CD14-positive monocyte (primary cell): ENCODE data around the gene SMIM33. TPM values are rescaled to one million over a fixed set of nuclear protein-coding genes. Genes with fewer than 3 reads are reported as not detected.

Experiments
- DNase-seq, 3 donors: peaks; one replicate each; pipeline ENCODE4 v3.0.0-alpha.2; 2011 to 2022
- H2AFZ ChIP-seq: 2 replicates; pipeline ENCODE4 v1.6.0; 2012; ENCODE audit warnings: mild to moderate bottlenecking, low read depth, low read length, inconsistent platforms; ENCODE audit not compliant: insufficient read depth, poor library complexity, severe bottlenecking
- H3K27ac ChIP-seq, 2 donors: 1 replicate in 1 of 2; 2 replicates in 1 of 2; pipeline ENCODE4 v1.5.1; 2012 to 2013; ENCODE audit warnings: low read length in 2 of 2, control low read depth in 1 of 2, inconsistent platforms in 1 of 2, low read depth in 1 of 2, mild to moderate bottlenecking in 1 of 2
- H3K27me3 ChIP-seq, 2 donors: one replicate each; pipeline versions ENCODE4 v1.6.0 to v1.6.1; 2011 to 2013; ENCODE audit warnings: low read length in 2 of 2; ENCODE audit not compliant: control insufficient read depth in 2 of 2, insufficient read depth in 2 of 2
- H3K36me3 ChIP-seq, 2 donors: replicated peaks in 1 of 2; 1 replicate in 1 of 2; 2 replicates in 1 of 2; pipeline versions ENCODE4 v1.5.1 to v1.6.1; 2012 to 2013; ENCODE audit warnings: low read length in 2 of 2, control low read depth in 1 of 2, inconsistent platforms in 1 of 2, mild to moderate bottlenecking in 1 of 2; ENCODE audit not compliant: insufficient read depth in 2 of 2, control insufficient read depth in 1 of 2
- H3K4me1 ChIP-seq, 2 donors: 1 replicate in 1 of 2; 2 replicates in 1 of 2; pipeline versions ENCODE4 v1.5.1 to v1.6.1; 2012 to 2013; ENCODE audit warnings: low read length in 2 of 2, control low read depth in 1 of 2, inconsistent platforms in 1 of 2, mild to moderate bottlenecking in 1 of 2, moderate library complexity in 1 of 2; ENCODE audit not compliant: insufficient read depth in 2 of 2, control insufficient read depth in 1 of 2
- H3K4me2 ChIP-seq: replicated peaks from 2 replicates; pipeline ENCODE3; 2012; ENCODE audit warnings: low read length, moderate library complexity, mild to moderate bottlenecking; ENCODE audit not compliant: poor library complexity, severe bottlenecking; ENCODE audit errors: extremely low read depth
- H3K4me3 ChIP-seq, 3 experiments: fragments of 200-600 bp in 1 of 3; sonication (generic) in 1 of 3; replicated peaks in 1 of 3; 1 replicate in 2 of 3; 2 replicates in 1 of 3; pipeline ENCODE4 v1.5.1; 2011 to 2013; ENCODE audit warnings: low read length in 3 of 3, mild to moderate bottlenecking in 3 of 3, control low read depth in 2 of 3, low read depth in 2 of 3, inconsistent platforms in 1 of 3, moderate library complexity in 1 of 3
- H3K79me2 ChIP-seq: 2 replicates; pipeline ENCODE4 v1.6.0; 2012; ENCODE audit warnings: mild to moderate bottlenecking, control low read depth, inconsistent platforms, low read length, moderate library complexity; ENCODE audit not compliant: insufficient read depth
- H3K9ac ChIP-seq: 2 replicates; pipeline ENCODE4 v1.6.0; 2017; ENCODE audit warnings: low read length, mild to moderate bottlenecking; ENCODE audit not compliant: insufficient read depth, poor library complexity, severe bottlenecking
- H3K9me3 ChIP-seq, 2 donors: replicated peaks in 1 of 2; 1 replicate in 1 of 2; 2 replicates in 1 of 2; pipeline versions ENCODE4 v1.5.1 to v1.6.1; 2012 to 2013; ENCODE audit warnings: low read length in 2 of 2, control low read depth in 1 of 2; ENCODE audit not compliant: control insufficient read depth in 1 of 2, insufficient read depth in 1 of 2
- H4K20me1 ChIP-seq: 2 replicates; pipeline ENCODE4 v1.6.0; 2012; ENCODE audit warnings: mild to moderate bottlenecking, low read length, control low read depth, moderate library complexity; ENCODE audit not compliant: insufficient read depth
- H3K27ac Mint-ChIP-seq, 7 donors: one replicate each; pipeline ENCODE4 v1.8.0; 2020; ENCODE audit warnings: mild to moderate bottlenecking in 7 of 7, mixed read lengths in 7 of 7, moderate library complexity in 6 of 7, inconsistent platforms in 2 of 7
- H3K27me3 Mint-ChIP-seq, 3 donors: one replicate each; pipeline ENCODE4 v1.8.0; 2021 to 2022; ENCODE audit warnings: low read depth in 3 of 3, mild to moderate bottlenecking in 3 of 3, mixed read lengths in 3 of 3, moderate library complexity in 3 of 3, inconsistent platforms in 1 of 3
- H3K36me3 Mint-ChIP-seq, 2 donors: one replicate each; pipeline ENCODE4 v1.8.0; 2020; ENCODE audit warnings: mixed read lengths in 2 of 2, inconsistent platforms in 1 of 2, mild to moderate bottlenecking in 1 of 2
- H3K4me1 Mint-ChIP-seq: one replicate; pipeline ENCODE4 v1.8.0; 2020; ENCODE audit warnings: mild to moderate bottlenecking, mixed read lengths
- H3K4me3 Mint-ChIP-seq, 2 donors: one replicate each; pipeline ENCODE4 v1.8.0; 2020; ENCODE audit warnings: mild to moderate bottlenecking in 2 of 2, mixed read lengths in 2 of 2, moderate library complexity in 1 of 2
- H3K9me3 Mint-ChIP-seq, 7 donors: one replicate each; pipeline ENCODE4 v1.8.0; 2020 to 2022; ENCODE audit warnings: mixed read lengths in 7 of 7, mild to moderate bottlenecking in 6 of 7, moderate library complexity in 6 of 7, inconsistent platforms in 2 of 7
- CTCF ChIP-seq: fragments of 200-600 bp; IDR thresholded peaks from one replicate; pipeline ENCODE4 v1.8.0; 2022; ENCODE audit warnings: antibody characterized with exemption, mild to moderate bottlenecking
- WGBS: methylation state at CpG from one replicate; pipeline ENCODE4 v1.1.5; 2013; ENCODE audit warnings: missing lambda C conversion rate; ENCODE audit not compliant: insufficient coverage; 5-methylcytosine and 5-hydroxymethylcytosine counted together
- intact Hi-C, 2 donors: fragments of 100-400 bp; cut with micrococcal nuclease; formaldehyde crosslinking; loops; one replicate each; pipeline versions ENCODE4 v1.15.0 to v1.15.1; 2023
- polyA plus RNA-seq, 3 donors: library from polyadenylated mRNA; depleted of rRNA in 1 of 3; unstranded in 2 of 3; stranded (reverse) in 1 of 3; fragments of 300-500 nt in 2 of 3; fragments of >200 nt in 1 of 3; fragmentation: Illumina TruSeq in 2 of 3; gene quantifications; 1 replicate in 2 of 3; 2 replicates in 1 of 3; pipeline ENCODE4 v1.2.3, GENCODE V29; 2012 to 2021

Gene SMIM33
- polyA plus RNA-seq, 3 donors, result not detected

- DNase-seq, result no peak
- Histone ChIP-seq H3K4me3 (no peak overlapping the region), H3K36me3 (no peaks in the 10 kb centered on the region), H3K9me3 (peaks cover 0 to 3% of the 10 kb centered on the region in 2 donors), H3K4me1 (peaks cover 33% of the 10 kb centered on the region in 2 donors), H4K20me1 (no peaks in the 10 kb centered on the region), H3K27me3 (no peaks in the 10 kb centered on the region), H3K9ac (no peak overlapping the region), H3K4me2 (no peak overlapping the region), H3K79me2 (no peaks in the 10 kb centered on the region), H2AFZ (no peak overlapping the region), H3K27ac (no peak overlapping the region)
- WGBS, result 95% methylated on average over 6 of the region's 6 CpGs
- Mint-ChIP-seq H3K4me3 (no peak overlapping the region), H3K27me3 (peaks cover 1 to 9% (median 2%) of the 10 kb centered on the region in 3 donors), H3K9me3 (peaks cover 0 to 8% (median 6%) of the 10 kb centered on the region in 7 donors), H3K36me3 (peaks cover 0 to 4% of the 10 kb centered on the region in 2 donors), H3K4me1 (peaks cover 39% of the 10 kb centered on the region), H3K27ac (no peak overlapping the region)
- TF ChIP-seq CTCF, result peak; percentile 32
- intact Hi-C loops, result loop anchor here (1.0 to 2.0 kb wide), 2 partner anchors 90 to 91 kb away; no protein-coding TSS in a partner anchor
These were observed 43.2 kb downstream of the SMIM33 start for GRCh38 chr5:139513852-139514485.

- WGBS, result 100% methylated on average over 1 of the region's 2 CpGs
- peaks cover 33% of the 10 kb centered on the region in 2 donors for H3K4me1 ChIP-seq
These were observed 43.7 kb downstream of the SMIM33 start for GRCh38 chr5:139514486-139514856.

More at GRCh38 chr5:139514486-139514856, 43.7 kb downstream of the SMIM33 start:
- no peak for DNase-seq
- no peak for TF ChIP-seq CTCF
- H3K36me3 ChIP-seq, result no peaks in the 10 kb centered on the region
- peaks cover 0 to 3% of the 10 kb centered on the region in 2 donors for H3K9me3 ChIP-seq
- no peak overlapping the region for H3K27ac ChIP-seq
- H3K27ac Mint-ChIP-seq, result no peak overlapping the region
- no peaks in the 10 kb centered on the region for H3K79me2 ChIP-seq
- H3K4me1 Mint-ChIP-seq, result peaks cover 39% of the 10 kb centered on the region
- no peak overlapping the region for H3K4me3 ChIP-seq
- H3K9me3 Mint-ChIP-seq, result peaks cover 0 to 8% (median 6%) of the 10 kb centered on the region in 7 donors
- H3K4me2 ChIP-seq, result no peak overlapping the region
- peaks cover 0 to 5% of the 10 kb centered on the region in 2 donors for H3K36me3 Mint-ChIP-seq
- no peaks in the 10 kb centered on the region for H4K20me1 ChIP-seq
- no peaks in the 10 kb centered on the region for H3K27me3 ChIP-seq
- no peak overlapping the region for H3K9ac ChIP-seq
- peaks cover 4 to 9% (median 5%) of the 10 kb centered on the region in 3 donors for H3K27me3 Mint-ChIP-seq
- intact Hi-C loops, result loop anchor here in 1 of 2 donors (2.0 kb wide), 1 partner anchor 92 kb away; no protein-coding TSS in a partner anchor
- H3K4me3 Mint-ChIP-seq, result no peak overlapping the region
- H2AFZ ChIP-seq, result no peak overlapping the region
